Central memory CD8-positive, alpha-beta T cell (primary cell): ENCODE results near the gene GNA15.
"Not testable (repeated sequence)": the region's sequence is repeated elsewhere in the genome, so short reads cannot be mapped to it uniquely, and the experiment has no call there.

Experiments used
- ATAC-seq: fragments of 150-1000 bp; cut with Tn5 transposase; replicated peaks from 2 replicates; pipeline ENCODE4 v1.10.0; 2022; ENCODE audit warnings: mild to moderate bottlenecking, moderate FRiP score, moderate number of reproducible peaks; ENCODE audit not compliant: poor library complexity, severe bottlenecking; ENCODE audit errors: extremely low read depth
- DNase-seq, 2 donors: peaks; one replicate each; pipeline ENCODE4 v3.0.0; 2021; ENCODE audit warnings: low spot score in 2 of 2
- H3K27ac Mint-ChIP-seq: one replicate; pipeline ENCODE4 v1.8.0; 2022; ENCODE audit warnings: low read depth, mild to moderate bottlenecking, moderate library complexity, mixed read lengths
- H3K27me3 Mint-ChIP-seq: one replicate; pipeline ENCODE4 v1.8.0; 2022; ENCODE audit warnings: mixed read lengths
- H3K36me3 Mint-ChIP-seq: one replicate; pipeline ENCODE4 v1.8.0; 2022; ENCODE audit warnings: mild to moderate bottlenecking, moderate library complexity, mixed read lengths; ENCODE audit not compliant: insufficient read depth
- H3K4me1 Mint-ChIP-seq: one replicate; pipeline ENCODE4 v1.8.0; 2022; ENCODE audit warnings: mixed read lengths
- H3K4me3 Mint-ChIP-seq: one replicate; pipeline ENCODE4 v1.8.0; 2022; ENCODE audit warnings: mild to moderate bottlenecking, moderate library complexity, mixed read lengths
- H3K9me3 Mint-ChIP-seq: one replicate; pipeline ENCODE4 v1.8.0; 2022; ENCODE audit warnings: mixed read lengths

Gene GNA15, protein sequence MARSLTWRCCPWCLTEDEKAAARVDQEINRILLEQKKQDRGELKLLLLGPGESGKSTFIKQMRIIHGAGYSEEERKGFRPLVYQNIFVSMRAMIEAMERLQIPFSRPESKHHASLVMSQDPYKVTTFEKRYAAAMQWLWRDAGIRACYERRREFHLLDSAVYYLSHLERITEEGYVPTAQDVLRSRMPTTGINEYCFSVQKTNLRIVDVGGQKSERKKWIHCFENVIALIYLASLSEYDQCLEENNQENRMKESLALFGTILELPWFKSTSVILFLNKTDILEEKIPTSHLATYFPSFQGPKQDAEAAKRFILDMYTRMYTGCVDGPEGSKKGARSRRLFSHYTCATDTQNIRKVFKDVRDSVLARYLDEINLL

DNA sequence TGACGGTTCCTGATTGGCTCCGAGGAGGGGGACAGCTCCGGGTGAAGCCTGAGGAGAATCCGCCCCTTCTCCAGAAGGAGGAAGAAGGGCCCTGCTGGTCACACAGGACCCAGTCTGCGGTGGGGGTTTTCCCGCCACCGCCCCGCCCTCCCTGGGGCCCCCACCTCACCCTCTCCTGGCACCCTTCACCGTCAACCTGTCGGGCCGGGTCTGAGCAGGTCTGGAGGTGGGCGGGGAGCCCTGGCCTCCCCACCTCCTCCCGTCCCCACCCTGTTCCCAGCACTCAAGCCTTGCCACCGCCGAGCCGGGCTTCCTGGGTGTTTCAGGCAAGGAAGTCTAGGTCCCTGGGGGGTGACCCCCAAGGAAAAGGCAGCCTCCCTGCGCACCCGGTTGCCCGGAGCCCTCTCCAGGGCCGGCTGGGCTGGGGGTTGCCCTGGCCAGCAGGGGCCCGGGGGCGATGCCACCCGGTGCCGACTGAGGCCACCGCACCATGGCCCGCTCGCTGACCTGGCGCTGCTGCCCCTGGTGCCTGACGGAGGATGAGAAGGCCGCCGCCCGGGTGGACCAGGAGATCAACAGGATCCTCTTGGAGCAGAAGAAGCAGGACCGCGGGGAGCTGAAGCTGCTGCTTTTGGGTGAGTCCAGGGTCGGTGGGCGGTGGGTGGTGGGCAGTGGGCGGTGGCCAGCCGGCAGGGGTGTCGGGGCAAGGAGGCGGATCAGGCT lies at the start of gene GNA15:
Gene GNA15, plus strand, starts transcription at position 73 of the 723 bp plus-strand sequence. Its CDS starts 418 bp downstream, at position 491.
- H3K4me1 Mint-ChIP-seq, result peaks cover 13% of the 10 kb centered on the region
- ATAC-seq (no peak), DNase-seq (no peak)
- H3K9me3 Mint-ChIP-seq, result no peaks in the 10 kb centered on the region
- H3K27ac Mint-ChIP-seq, result peak within 1 kb of the TSS; percentile 44
- H3K27me3 Mint-ChIP-seq, result peaks cover 8% of the 10 kb centered on the region
- H3K36me3 Mint-ChIP-seq, result peaks cover 2% of the 10 kb centered on the region
- peak within 1 kb of the TSS; percentile 18 for H3K4me3 Mint-ChIP-seq

GRCh38 chr19:3087769-3088168 lies 48.1 kb upstream of the GNA15 start:
- Mint-ChIP-seq H3K27ac (no peak overlapping the region), H3K4me1 (no peaks in the 10 kb centered on the region), H3K36me3 (no peaks in the 10 kb centered on the region), H3K9me3 (no peaks in the 10 kb centered on the region), H3K4me3 (no peak overlapping the region), H3K27me3 (no peaks in the 10 kb centered on the region)
- DNase-seq (no peak), ATAC-seq (no peak)

DNA sequence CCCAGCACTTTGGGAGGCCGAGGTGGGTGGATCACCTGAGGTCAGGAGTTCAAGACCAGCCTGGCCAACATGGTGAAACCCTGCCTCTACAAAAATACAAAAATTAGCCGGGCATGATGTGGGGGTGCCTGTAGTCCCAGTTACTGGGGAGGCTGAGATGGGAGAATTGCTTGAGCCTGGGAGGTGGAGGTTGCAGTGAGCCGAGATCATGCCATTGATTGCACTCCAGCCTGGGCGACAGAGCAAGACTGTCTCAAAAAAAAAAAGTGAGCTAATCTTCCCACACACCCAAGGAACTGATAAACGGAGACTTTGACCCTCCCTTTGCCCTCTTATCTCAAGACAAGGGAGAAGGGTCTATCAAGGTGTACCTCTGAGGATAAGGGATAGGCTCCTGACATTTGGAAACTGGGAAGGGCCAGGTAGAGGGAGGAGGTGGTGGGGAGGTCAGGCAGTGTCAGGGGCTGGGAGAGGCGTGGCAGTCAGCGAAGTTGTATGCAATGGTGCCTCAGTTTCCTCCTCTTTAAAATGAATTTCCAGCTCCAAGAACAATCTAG lies 46.5 kb upstream of the GNA15 start:
- not testable (repeated sequence) for ATAC-seq, H3K4me3 Mint-ChIP-seq, H3K27ac Mint-ChIP-seq, H3K9me3 Mint-ChIP-seq, H3K27me3 Mint-ChIP-seq, DNase-seq, H3K36me3 Mint-ChIP-seq, H3K4me1 Mint-ChIP-seq

DNA sequence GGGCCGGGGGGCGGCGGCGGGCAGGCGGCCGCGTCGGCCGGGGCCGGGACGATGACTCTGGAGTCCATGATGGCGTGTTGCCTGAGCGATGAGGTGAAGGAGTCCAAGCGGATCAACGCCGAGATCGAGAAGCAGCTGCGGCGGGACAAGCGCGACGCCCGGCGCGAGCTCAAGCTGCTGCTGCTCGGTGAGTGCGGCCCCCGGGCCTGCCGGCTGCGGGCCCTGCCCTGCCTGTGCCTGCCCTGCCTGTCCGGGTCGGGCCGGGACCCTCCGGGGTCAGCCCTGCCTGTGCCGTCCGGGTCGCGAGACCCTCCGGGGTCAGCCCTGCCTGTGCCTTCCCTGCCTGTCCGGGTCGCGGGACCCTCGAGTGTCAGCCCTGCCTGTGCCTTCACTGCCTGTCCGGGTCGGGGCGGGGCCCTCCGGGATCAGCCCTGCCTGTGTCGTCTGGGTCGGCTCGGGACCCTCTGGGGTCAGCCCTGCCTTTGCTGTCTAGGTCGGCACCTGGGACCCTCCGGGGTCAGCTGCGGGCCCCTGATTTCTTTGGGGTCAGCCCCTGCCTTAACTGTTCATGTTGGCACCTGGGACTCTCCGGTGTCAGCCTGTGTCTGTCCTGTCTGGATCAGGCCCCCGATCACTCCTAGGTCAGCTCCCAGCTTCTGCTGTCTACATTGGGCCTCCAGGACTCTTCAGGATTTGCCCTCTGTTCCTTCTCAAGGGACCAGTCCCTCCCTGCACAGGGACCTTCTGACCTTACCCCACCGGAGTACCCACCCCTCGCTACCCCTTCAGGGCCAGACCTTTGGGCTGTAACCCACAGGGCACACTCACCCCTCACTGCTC lies 41.0 kb upstream of the GNA15 start:
- peak overlapping the region; percentile 73 for H3K4me3 Mint-ChIP-seq
- H3K27ac Mint-ChIP-seq, result no peak overlapping the region

GRCh38 chr19:3095441-3096191 lies 40.2 kb upstream of the GNA15 start:
- Mint-ChIP-seq H3K4me1 (peaks cover 22% of the 10 kb centered on the region), H3K27ac (no peak overlapping the region), H3K4me3 (peak overlapping the region; percentile 73), H3K27me3 (peaks cover 30% of the 10 kb centered on the region), H3K9me3 (no peaks in the 10 kb centered on the region), H3K36me3 (peaks cover 3% of the 10 kb centered on the region)
- ATAC-seq, result peak; percentile 34
- no peak for DNase-seq

More for the DNA sequence above, 41.0 kb upstream of the GNA15 start:
- ATAC-seq, result no peak
- Mint-ChIP-seq H3K4me1 (peaks cover 22% of the 10 kb centered on the region), H3K9me3 (no peaks in the 10 kb centered on the region), H3K27me3 (peaks cover 29% of the 10 kb centered on the region), H3K36me3 (peaks cover 3% of the 10 kb centered on the region)
- peak in 1 of 2 donors; percentile 18 for DNase-seq

DNA sequence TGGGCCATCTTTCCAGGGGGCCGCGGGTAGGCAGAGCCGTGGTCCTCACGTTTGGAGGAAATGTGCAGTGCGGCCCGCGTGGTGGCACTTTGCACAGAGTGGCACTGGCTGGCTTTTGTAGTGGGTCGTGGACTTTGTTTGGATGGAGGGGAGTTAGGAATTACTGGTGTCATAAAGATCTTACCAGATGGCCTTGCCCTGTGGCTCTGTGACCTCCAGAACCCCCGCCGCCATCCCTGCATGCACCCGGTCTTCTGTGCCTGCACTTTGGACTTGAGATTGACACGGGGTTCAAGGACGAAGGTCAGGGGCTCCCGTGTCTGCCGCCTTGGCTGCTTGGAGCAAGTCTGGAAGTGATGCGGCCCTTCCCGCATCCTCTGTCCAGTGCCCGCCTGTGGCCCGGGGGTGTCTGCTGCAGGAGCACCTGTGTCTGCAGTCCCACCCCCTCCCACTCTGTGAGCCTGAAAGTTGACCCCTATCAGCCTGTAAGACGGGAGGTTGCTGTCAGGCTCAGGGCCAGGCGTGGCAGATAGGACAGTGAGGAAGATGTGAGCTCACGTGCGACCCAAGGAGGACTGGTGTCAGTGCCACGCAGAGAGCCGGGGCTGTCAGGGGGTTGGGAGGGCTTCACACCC lies 39.4 kb upstream of the GNA15 start:
- Mint-ChIP-seq H3K4me1 (peaks cover 22% of the 10 kb centered on the region), H3K4me3 (peak overlapping the region; percentile 73)

GRCh38 chr19:3096902-3097326 lies 38.9 kb upstream of the GNA15 start:
- Mint-ChIP-seq H3K9me3 (no peaks in the 10 kb centered on the region), H3K27ac (no peak overlapping the region), H3K36me3 (peaks cover 3% of the 10 kb centered on the region), H3K27me3 (peaks cover 43% of the 10 kb centered on the region), H3K4me3 (no peak overlapping the region), H3K4me1 (peaks cover 22% of the 10 kb centered on the region)
- ATAC-seq (no peak), DNase-seq (no peak)

More for the DNA sequence above, 39.4 kb upstream of the GNA15 start:
- H3K27ac Mint-ChIP-seq, result no peak overlapping the region
- peaks cover 3% of the 10 kb centered on the region for H3K36me3 Mint-ChIP-seq
- H3K27me3 Mint-ChIP-seq, result peaks cover 38% of the 10 kb centered on the region
- DNase-seq (no peak), ATAC-seq (no peak)
- no peaks in the 10 kb centered on the region for H3K9me3 Mint-ChIP-seq

DNA sequence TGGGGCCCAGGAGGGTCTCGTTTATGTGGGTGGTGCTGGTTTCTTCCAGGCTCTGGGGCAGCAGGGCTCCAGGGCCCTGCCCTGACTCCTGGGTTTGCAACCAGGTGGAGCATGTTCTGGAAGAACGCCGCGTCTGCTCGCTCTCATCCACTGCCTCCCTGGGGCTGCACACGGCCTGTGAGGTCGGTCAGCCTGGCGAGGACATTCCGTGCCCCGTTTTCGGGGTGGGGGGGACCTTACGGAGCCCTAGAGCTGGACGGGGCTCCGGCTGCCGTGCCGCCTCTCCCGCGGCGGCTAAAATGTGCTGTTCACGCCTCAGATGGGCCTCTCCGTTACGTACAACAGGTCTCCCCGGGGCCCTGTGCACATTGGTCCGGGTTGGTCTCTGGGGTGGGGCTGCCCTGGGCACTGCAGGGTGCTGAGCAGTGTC lies 38.4 kb upstream of the GNA15 start:
- Mint-ChIP-seq H3K9me3 (no peaks in the 10 kb centered on the region), H3K27ac (no peak overlapping the region), H3K27me3 (peaks cover 48% of the 10 kb centered on the region), H3K36me3 (peaks cover 3% of the 10 kb centered on the region), H3K4me1 (peaks cover 22% of the 10 kb centered on the region), H3K4me3 (no peak overlapping the region)
- no peak for DNase-seq
- ATAC-seq, result no peak

DNA sequence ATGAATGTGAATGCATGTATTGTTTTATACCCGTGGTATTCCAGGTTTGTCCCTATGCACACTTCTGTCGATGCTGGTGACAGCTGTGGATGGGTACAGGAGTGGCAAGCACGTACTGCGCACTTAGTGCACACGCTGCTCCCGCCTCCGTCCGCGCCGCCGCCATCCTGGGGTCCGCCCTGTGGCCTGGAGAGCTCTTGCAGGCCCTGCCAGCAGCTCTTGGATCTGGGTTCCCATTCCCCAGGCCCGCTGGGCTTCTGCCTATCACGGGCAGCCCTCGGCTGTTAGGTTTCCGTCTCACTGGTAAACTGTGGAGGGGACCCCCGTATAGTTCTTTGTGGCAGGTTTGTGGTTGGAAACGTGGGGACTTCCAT lies 37.7 kb upstream of the GNA15 start:
- Mint-ChIP-seq H3K27ac (no peak overlapping the region), H3K4me1 (peaks cover 22% of the 10 kb centered on the region), H3K4me3 (no peak overlapping the region), H3K27me3 (peaks cover 49% of the 10 kb centered on the region), H3K9me3 (no peaks in the 10 kb centered on the region), H3K36me3 (peaks cover 3% of the 10 kb centered on the region)
- DNase-seq (no peak), ATAC-seq (no peak)

GRCh38 chr19:3098515-3099346 lies 37.1 kb upstream of the GNA15 start:
- no peaks in the 10 kb centered on the region for H3K9me3 Mint-ChIP-seq
- peaks cover 22% of the 10 kb centered on the region for H3K4me1 Mint-ChIP-seq
- no peak overlapping the region for H3K27ac Mint-ChIP-seq

More at GRCh38 chr19:3098515-3099346, 37.1 kb upstream of the GNA15 start:
- Mint-ChIP-seq H3K4me3 (peak overlapping the region; percentile 62), H3K36me3 (peaks cover 3% of the 10 kb centered on the region), H3K27me3 (peaks cover 49% of the 10 kb centered on the region)
- ATAC-seq (peak; percentile 30), DNase-seq (no peak)
